KOPT-K1 (cell line): ENCODE results near the gene LRFN2.

Experiments used
- H3K27ac ChIP-seq: fragments of 200-600 bp; sonication (generic); 2 replicates; pipeline ENCODE4 v1.5.1; 2016; ENCODE audit warnings: antibody characterized with exemption, mild to moderate bottlenecking, low read depth, low read length; ENCODE audit not compliant: poor library complexity, severe bottlenecking
- H3K36me3 ChIP-seq: fragments of 200-600 bp; sonication (generic); 2 replicates; pipeline ENCODE4 v1.5.1; 2017; ENCODE audit warnings: antibody characterized with exemption, mild to moderate bottlenecking, low read length, moderate library complexity; ENCODE audit not compliant: insufficient read depth
- H3K9me3 ChIP-seq: fragments of 200-600 bp; sonication (generic); 2 replicates; pipeline ENCODE4 v1.5.1; 2017; ENCODE audit warnings: antibody characterized with exemption, low read length, mild to moderate bottlenecking; ENCODE audit not compliant: insufficient read depth, poor library complexity, severe bottlenecking

LRFN2 gene

GRCh38 chr6:40353967-40354452, 233.2 kb downstream of the LRFN2 start:
- Histone ChIP-seq H3K27ac (no peak overlapping the region), H3K36me3 (no peaks in the 10 kb centered on the region), H3K9me3 (no peaks in the 10 kb centered on the region)

DNA sequence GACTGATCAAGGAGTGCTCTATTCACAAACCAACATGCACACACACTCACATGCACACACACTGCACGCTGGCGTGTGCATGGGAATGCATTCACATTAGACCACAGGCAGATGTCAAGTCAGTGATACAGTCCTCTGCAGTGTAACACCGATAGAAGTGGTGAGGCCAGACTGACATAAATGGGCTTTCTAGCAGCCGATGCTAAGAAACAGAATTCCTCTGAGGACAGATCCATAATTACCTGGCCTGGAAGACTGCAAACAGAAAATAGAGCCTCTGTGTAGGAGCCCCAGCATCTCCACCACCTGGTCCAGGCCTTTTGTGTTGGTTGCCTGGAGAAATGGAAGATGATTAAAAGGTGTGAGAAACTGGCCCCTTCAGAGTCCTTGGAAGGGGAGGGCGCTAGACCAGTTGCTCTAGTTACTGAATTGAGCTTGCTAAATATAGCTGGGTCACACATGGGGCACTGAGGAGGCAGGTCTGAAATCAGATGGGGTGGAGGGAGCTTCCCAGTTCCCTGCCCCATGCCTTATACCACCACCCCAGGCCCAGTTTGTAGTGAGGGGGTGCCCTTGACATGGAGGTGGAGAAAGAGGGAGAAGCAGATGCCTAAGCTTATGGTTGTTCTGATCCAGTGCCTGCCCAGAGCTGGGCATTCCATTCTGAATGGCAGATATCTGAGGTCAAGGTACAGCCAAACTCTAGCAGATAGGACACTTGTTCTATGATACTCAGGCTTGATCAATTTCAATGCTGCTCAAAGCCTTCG, 233.8 kb downstream of the LRFN2 start:
- H3K36me3 ChIP-seq: no peaks in the 10 kb centered on the region
- H3K27ac ChIP-seq: no peak overlapping the region
- no peaks in the 10 kb centered on the region for H3K9me3 ChIP-seq

DNA sequence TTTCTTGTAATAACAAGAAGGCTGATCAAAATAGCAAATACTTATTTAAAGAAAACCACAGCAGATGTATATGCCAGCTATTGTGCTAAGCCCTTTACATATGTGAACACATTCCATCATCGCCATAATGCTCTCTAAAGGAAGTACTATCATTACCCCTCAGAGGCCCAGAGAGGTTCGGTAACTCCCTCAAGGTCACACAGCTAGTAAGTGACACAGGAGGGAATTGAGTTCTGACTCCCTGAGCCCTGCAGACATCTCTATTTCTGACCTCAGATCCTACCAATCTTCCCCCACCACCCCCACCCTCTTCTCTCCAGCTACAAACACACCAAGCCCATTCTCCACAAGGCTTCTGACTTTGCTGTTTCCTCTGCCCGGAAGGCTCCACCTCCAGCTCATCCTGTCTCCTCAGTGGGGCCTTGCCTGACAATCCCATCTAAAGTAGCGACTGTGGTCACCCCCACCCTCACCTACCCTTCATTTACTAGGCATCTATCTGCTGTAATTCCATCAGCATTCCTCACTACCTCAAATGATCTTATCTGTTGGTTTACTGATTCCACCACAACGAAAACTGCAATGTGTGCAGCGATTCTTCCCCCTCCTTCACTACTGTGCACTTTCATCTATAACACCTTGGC, 234.5 kb downstream of the LRFN2 start:
- Histone ChIP-seq H3K9me3 (no peaks in the 10 kb centered on the region), H3K36me3 (no peaks in the 10 kb centered on the region), H3K27ac (no peak overlapping the region)

DNA sequence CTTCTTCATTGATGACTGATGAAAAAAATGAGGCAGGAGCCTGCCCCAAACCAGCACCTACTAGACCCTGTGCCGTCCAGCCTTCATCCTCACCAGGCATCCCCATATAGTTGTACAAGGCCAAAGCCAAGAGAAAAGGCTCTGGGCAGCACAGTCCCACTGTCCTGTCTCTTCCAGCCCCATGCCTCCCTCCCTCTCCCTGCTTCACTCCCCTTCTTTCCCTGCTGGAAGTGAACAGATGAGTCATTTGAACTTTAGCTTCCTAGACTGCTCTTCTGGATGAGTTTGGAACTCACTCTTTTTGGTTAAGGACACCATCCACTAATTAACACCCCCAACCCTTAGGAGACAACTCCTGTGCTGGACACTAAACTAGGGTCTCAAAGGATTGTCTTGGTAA, 235.2 kb downstream of the LRFN2 start:
- Histone ChIP-seq H3K9me3 (no peaks in the 10 kb centered on the region), H3K36me3 (no peaks in the 10 kb centered on the region), H3K27ac (no peak overlapping the region)

GRCh38 chr6:40350747-40351217, 236.4 kb downstream of the LRFN2 start:
- no peaks in the 10 kb centered on the region for H3K36me3 ChIP-seq
- H3K27ac ChIP-seq: no peak overlapping the region
- H3K9me3 ChIP-seq: no peaks in the 10 kb centered on the region

GRCh38 chr6:40349901-40350746, 237.0 kb downstream of the LRFN2 start:
- Histone ChIP-seq H3K27ac (no peak overlapping the region), H3K9me3 (no peaks in the 10 kb centered on the region), H3K36me3 (no peaks in the 10 kb centered on the region)

DNA sequence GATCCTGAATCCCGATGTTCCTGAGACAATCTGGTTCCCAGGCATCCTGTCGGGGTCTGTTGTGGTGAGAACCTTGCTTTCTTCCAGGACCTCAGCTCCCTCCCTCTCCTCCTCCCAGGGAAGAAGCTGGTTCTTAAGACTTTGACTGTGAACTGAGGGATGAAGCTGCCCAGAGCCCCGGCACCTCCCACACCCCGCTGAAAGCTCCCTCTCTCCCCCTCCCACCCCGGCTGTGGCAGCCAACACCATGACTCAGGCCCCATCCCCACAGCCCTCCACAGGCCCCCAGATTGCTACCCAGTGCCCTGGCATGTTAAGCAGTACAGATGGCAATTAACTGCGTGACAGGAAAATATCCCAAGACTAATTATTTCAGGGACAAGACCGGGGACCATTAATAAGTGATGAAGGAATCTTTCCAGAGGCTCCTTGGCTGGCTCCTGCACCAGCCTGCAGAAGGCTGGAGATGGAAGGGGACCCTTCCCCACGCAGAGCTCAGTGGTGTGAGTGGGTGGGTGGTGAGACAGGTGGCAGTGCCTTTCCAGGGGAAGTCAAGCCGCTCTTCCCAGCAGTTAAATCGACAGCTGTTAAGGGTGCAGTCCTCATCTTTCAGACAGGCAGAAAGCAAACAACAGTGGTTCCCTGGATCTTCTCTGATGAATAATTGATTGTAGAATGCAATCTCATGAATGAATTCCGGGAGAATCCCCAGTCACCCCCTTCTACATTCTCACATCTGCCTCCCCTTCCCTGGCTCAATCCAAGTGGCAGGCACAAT, 237.9 kb downstream of the LRFN2 start:
- Histone ChIP-seq H3K27ac (no peak overlapping the region), H3K36me3 (no peaks in the 10 kb centered on the region), H3K9me3 (no peaks in the 10 kb centered on the region)

DNA sequence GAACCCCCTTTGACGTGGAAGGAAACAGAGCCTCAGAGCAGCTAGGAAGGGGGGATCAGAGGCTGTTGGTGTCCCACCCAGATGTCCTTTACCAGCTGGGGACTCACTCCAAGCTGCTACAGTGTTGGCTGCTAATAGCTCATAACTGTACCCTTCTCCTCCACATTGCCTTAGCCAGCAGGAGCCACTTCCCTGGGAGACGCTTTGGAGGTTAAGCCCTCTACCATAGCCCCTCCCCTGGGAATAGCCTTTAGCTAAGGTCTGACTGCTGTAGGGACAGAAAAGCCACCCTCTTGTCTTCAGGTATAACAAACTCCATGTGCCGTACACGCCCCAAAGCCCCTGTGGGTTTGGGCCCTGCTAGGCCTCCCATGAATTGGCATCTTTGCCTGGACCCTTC, 238.6 kb downstream of the LRFN2 start:
- Histone ChIP-seq H3K36me3 (no peaks in the 10 kb centered on the region), H3K9me3 (no peaks in the 10 kb centered on the region), H3K27ac (no peak overlapping the region)

DNA sequence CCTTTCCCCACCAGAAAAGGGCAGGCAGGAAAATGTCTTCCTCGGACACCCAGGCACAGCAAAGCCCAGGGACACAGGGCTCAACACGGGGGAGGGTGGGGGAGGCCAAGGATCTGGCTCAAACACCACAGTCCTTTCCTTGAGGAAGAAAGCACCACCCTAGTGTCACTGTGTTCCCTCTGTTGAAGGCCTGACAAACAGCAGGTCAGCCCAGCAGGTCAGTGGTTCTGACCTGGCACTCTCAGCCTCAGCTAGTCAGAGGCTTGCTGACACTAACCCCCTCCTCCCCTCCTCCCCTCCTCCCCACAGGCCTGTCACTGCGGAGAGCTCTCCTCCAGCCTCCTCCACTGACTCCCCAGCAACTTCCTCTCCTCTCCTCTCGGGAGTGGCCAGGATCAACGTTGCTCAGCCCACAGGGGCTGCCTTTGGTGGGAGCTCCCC, 239.6 kb downstream of the LRFN2 start:
- Histone ChIP-seq H3K27ac (no peak overlapping the region), H3K36me3 (no peaks in the 10 kb centered on the region), H3K9me3 (no peaks in the 10 kb centered on the region)

- no peak overlapping the region for H3K27ac ChIP-seq
- H3K9me3 ChIP-seq: no peaks in the 10 kb centered on the region
- H3K36me3 ChIP-seq: no peaks in the 10 kb centered on the region
These were observed 240.9 kb downstream of the LRFN2 start for GRCh38 chr6:40346246-40346645.

DNA sequence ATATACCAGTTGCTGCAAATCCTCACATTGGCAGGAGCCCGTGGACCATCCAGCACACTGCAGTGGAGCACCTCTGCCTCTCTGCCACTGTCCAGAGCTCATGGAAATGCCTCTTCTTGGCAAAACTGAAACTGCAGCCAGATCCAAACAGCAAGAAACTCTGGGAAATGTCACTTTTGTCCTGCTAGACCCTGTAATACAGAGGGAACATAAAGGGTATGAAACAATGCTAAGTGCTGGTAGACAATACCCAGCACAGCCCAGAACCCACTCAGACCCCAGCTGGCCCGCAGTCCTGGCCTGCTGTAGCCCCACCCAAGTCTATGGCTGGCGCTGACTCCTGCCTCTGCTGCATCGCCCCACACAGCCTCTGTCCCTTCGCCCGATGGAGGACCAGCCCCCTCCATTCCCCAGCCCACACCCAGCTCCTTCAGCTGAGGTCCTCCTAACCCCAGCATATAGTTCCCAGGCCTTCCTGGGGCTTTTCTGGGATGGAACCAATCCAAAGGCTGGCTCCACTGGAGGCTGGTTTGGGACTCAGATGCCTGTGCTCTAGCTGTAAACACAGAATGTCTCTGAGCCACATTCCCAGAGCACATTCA, 242.5 kb downstream of the LRFN2 start:
- Histone ChIP-seq H3K36me3 (no peaks in the 10 kb centered on the region), H3K27ac (no peak overlapping the region), H3K9me3 (no peaks in the 10 kb centered on the region)

GRCh38 chr6:40343877-40344565, 243.1 kb downstream of the LRFN2 start:
- Histone ChIP-seq H3K36me3 (no peaks in the 10 kb centered on the region), H3K27ac (no peak overlapping the region)

DNA sequence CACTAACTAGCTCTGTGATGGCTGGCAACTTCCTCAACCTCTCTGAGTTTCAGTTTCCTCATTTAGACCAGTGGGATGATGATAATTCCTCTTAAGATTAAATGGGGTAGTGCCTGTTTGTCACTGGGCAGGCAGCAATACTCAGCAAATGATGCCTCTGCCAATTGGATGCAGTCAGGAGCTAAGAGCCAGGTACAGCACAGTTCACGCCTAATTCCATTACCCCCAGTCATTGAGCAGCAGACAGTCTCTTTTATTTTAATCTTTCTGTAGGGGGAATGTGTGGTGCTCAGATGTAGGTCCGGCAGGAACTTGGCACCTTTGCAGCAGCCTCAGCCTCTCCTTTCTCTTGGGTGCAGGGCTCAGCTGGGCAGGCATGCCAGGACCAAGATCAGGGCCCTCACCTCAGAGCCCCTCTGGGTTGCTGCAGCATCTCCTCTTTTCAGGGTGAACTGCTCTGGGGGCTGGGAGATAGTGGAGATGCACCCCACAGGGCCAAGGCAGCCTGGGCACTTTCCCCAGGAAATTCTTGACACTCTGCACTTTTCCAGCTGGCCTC, 243.8 kb downstream of the LRFN2 start:
- Histone ChIP-seq H3K9me3 (no peaks in the 10 kb centered on the region), H3K27ac (no peak overlapping the region), H3K36me3 (no peaks in the 10 kb centered on the region)

More at GRCh38 chr6:40343877-40344565, 243.1 kb downstream of the LRFN2 start:
- H3K9me3 ChIP-seq: no peaks in the 10 kb centered on the region
